BLaER1 (cell line): Measurements from ENCODE around the gene CALCOCO2.
"Not testable (repeated sequence)": the region's sequence is repeated elsewhere in the genome, so short reads cannot be mapped to it uniquely, and the experiment has no call there.

Source experiments
- H3K27ac ChIP-seq: shearing (Covaris generic); formaldehyde crosslinking; 2 replicates; pipeline ENCODE4 v1.8.1; 2022
- H3K27me3 ChIP-seq: shearing (Covaris generic); formaldehyde crosslinking; 2 replicates; pipeline ENCODE4 v1.8.1; 2022
- H3K36me3 ChIP-seq: shearing (Covaris generic); formaldehyde crosslinking; 2 replicates; pipeline ENCODE4 v1.8.1; 2022
- H3K4me1 ChIP-seq: shearing (Covaris generic); formaldehyde crosslinking; 2 replicates; pipeline ENCODE4 v1.8.1; 2022
- H3K4me2 ChIP-seq: shearing (Covaris generic); formaldehyde crosslinking; 2 replicates; pipeline ENCODE4 v1.8.1; 2022
- H3K4me3 ChIP-seq: shearing (Covaris generic); formaldehyde crosslinking; 2 replicates; pipeline ENCODE4 v1.8.1; 2022
- H3K9ac ChIP-seq: shearing (Covaris generic); formaldehyde crosslinking; 2 replicates; pipeline ENCODE4 v1.8.1; 2022
- H3K9me3 ChIP-seq: shearing (Covaris generic); formaldehyde crosslinking; 2 replicates; pipeline ENCODE4 v1.8.1; 2022
- H4K20me1 ChIP-seq: shearing (Covaris generic); formaldehyde crosslinking; 2 replicates; pipeline ENCODE4 v1.8.1; 2022
- Cebpa-rat ChIP-seq: shearing (Covaris generic); IDR thresholded peaks from 2 replicates; pipeline ENCODE4 v1.8.1; 2022

The CALCOCO2 gene

GRCh38 chr17:48819466-48819865 is 11.4 kb upstream of the CALCOCO2 start:
- Histone ChIP-seq H3K4me3 (no peak overlapping the region), H4K20me1 (no peaks in the 10 kb centered on the region), H3K4me2 (no peak overlapping the region), H3K4me1 (peaks cover 37% of the 10 kb centered on the region), H3K27me3 (peaks cover 8% of the 10 kb centered on the region; the same call in 1 of the 2 replicates), H3K9me3 (no peaks in the 10 kb centered on the region), H3K36me3 (no peaks in the 10 kb centered on the region), H3K9ac (no peak overlapping the region), H3K27ac (no peak overlapping the region)
- no peak for TF ChIP-seq Cebpa-rat

- H3K4me1 ChIP-seq = peaks cover 27% of the 10 kb centered on the region
- not testable (repeated sequence) for H3K4me2 ChIP-seq, H3K9ac ChIP-seq, H3K36me3 ChIP-seq, H3K27me3 ChIP-seq, H3K4me3 ChIP-seq, H3K9me3 ChIP-seq, H4K20me1 ChIP-seq, H3K27ac ChIP-seq
Observed at GRCh38 chr17:48820936-48821335, 9.9 kb upstream of the CALCOCO2 start.

- Histone ChIP-seq H3K9me3 (no peaks in the 10 kb centered on the region), H3K27me3 (no peaks in the 10 kb centered on the region), H4K20me1 (no peaks in the 10 kb centered on the region), H3K27ac (no peak overlapping the region), H3K36me3 (no peaks in the 10 kb centered on the region), H3K4me3 (no peak overlapping the region), H3K4me1 (peaks cover 15% of the 10 kb centered on the region), H3K9ac (no peak overlapping the region), H3K4me2 (no peak overlapping the region)
- TF ChIP-seq Cebpa-rat = no peak
Observed at GRCh38 chr17:48825446-48826381, 5.1 kb upstream of the CALCOCO2 start.

- H3K36me3 ChIP-seq = peaks cover 11% of the 10 kb centered on the region
- H3K4me3 ChIP-seq = peak overlapping the region; percentile 87
- H3K9ac ChIP-seq = peak overlapping the region; percentile 86
- no peaks in the 10 kb centered on the region for H3K27me3 ChIP-seq
- H3K9me3 ChIP-seq = no peaks in the 10 kb centered on the region
- peaks cover 66% of the 10 kb centered on the region for H3K4me1 ChIP-seq
- peak overlapping the region; percentile 77 for H3K4me2 ChIP-seq
- peak overlapping the region; percentile 86 for H3K27ac ChIP-seq
- H4K20me1 ChIP-seq = peaks cover 39% of the 10 kb centered on the region; the same call in 1 of the 2 replicates
- no peak for TF ChIP-seq Cebpa-rat
Observed at GRCh38 chr17:48831549-48831883, 681 bp downstream of the CALCOCO2 start.

GRCh38 chr17:48834973-48835372 is 4.1 kb downstream of the CALCOCO2 start:
- Histone ChIP-seq H3K4me1 (peaks cover 91% of the 10 kb centered on the region), H3K9ac (no peak overlapping the region), H3K4me2 (peak overlapping the region; percentile 77; the same call in 1 of the 2 replicates), H3K36me3 (peaks cover 14% of the 10 kb centered on the region), H3K9me3 (no peaks in the 10 kb centered on the region), H3K27me3 (no peaks in the 10 kb centered on the region), H3K4me3 (no peak overlapping the region), H3K27ac (no peak overlapping the region), H4K20me1 (peaks cover 39% of the 10 kb centered on the region; the same call in 1 of the 2 replicates)
- TF ChIP-seq Cebpa-rat = no peak

GRCh38 chr17:48835971-48836370 is 5.1 kb downstream of the CALCOCO2 start:
- peak overlapping the region; percentile 77 for H3K4me2 ChIP-seq
- H3K9ac ChIP-seq = no peak overlapping the region
- no peaks in the 10 kb centered on the region for H3K9me3 ChIP-seq
- no peaks in the 10 kb centered on the region for H3K27me3 ChIP-seq
- no peak overlapping the region for H3K27ac ChIP-seq
- no peak for TF ChIP-seq Cebpa-rat
- H3K4me3 ChIP-seq = no peak overlapping the region
- H3K36me3 ChIP-seq = peaks cover 17% of the 10 kb centered on the region
- peaks cover 96% of the 10 kb centered on the region for H3K4me1 ChIP-seq
- H4K20me1 ChIP-seq = peaks cover 39% of the 10 kb centered on the region; the same call in 1 of the 2 replicates

- Histone ChIP-seq H3K4me2 (peak overlapping the region; percentile 77), H4K20me1 (peaks cover 28% of the 10 kb centered on the region; the same call in 1 of the 2 replicates), H3K9ac (peak overlapping the region; percentile 67), H3K4me1 (peaks cover 100% of the 10 kb centered on the region), H3K4me3 (peak overlapping the region; percentile 20; the same call in 1 of the 2 replicates), H3K36me3 (peaks cover 24% of the 10 kb centered on the region), H3K27ac (peak overlapping the region; percentile 82)
- not testable (repeated sequence) for H3K27me3 ChIP-seq, H3K9me3 ChIP-seq
Observed at GRCh38 chr17:48837458-48837857, 6.6 kb downstream of the CALCOCO2 start.

GRCh38 chr17:48840441-48840840 is 9.6 kb downstream of the CALCOCO2 start:
- Histone ChIP-seq H3K4me3 (no peak overlapping the region), H3K36me3 (peaks cover 49% of the 10 kb centered on the region), H3K9me3 (no peaks in the 10 kb centered on the region), H3K4me1 (peaks cover 80% of the 10 kb centered on the region), H3K27ac (peak overlapping the region; percentile 40; the same call in 1 of the 2 replicates), H3K27me3 (no peaks in the 10 kb centered on the region), H3K4me2 (peak overlapping the region; percentile 77), H4K20me1 (peaks cover 2% of the 10 kb centered on the region; the same call in 1 of the 2 replicates), H3K9ac (no peak overlapping the region)
- no peak for TF ChIP-seq Cebpa-rat

GRCh38 chr17:48841395-48841831 is 10.6 kb downstream of the CALCOCO2 start:
- Histone ChIP-seq H3K27me3 (no peaks in the 10 kb centered on the region), H3K36me3 (peaks cover 52% of the 10 kb centered on the region), H3K4me3 (peak overlapping the region; percentile 33), H3K9me3 (no peaks in the 10 kb centered on the region), H4K20me1 (no peaks in the 10 kb centered on the region; the same call in 1 of the 2 replicates), H3K9ac (peak overlapping the region; percentile 36), H3K4me1 (peaks cover 70% of the 10 kb centered on the region), H3K27ac (peak overlapping the region; percentile 40; the same call in 1 of the 2 replicates), H3K4me2 (peak overlapping the region; percentile 77)
- TF ChIP-seq Cebpa-rat = peak; percentile 78

- no peak overlapping the region for H3K4me3 ChIP-seq
- H3K36me3 ChIP-seq = peaks cover 61% of the 10 kb centered on the region
- TF ChIP-seq Cebpa-rat = no peak
- no peaks in the 10 kb centered on the region for H4K20me1 ChIP-seq
- no peak overlapping the region for H3K9ac ChIP-seq
- H3K27me3 ChIP-seq = no peaks in the 10 kb centered on the region
- no peak overlapping the region for H3K27ac ChIP-seq
- H3K9me3 ChIP-seq = no peaks in the 10 kb centered on the region
- peaks cover 57% of the 10 kb centered on the region for H3K4me1 ChIP-seq
- H3K4me2 ChIP-seq = 0 out of 2 replicates have a peak overlapping the region, but pooled peaks have one; percentile 77
Observed at GRCh38 chr17:48842746-48843145, 11.9 kb downstream of the CALCOCO2 start.
